Ramos (cell line): ENCODE results near the gene ACTL8.

Source experiments
- in situ Hi-C: fragments of 300-500 bp; cut with MboI; formaldehyde crosslinking; loops from one replicate; pipeline ENCODE4 v1.14.3; 2022; ENCODE audit warnings: low sequenced_read_pairs; ENCODE audit not compliant: unreplicated experiment

ACTL8 gene, protein sequence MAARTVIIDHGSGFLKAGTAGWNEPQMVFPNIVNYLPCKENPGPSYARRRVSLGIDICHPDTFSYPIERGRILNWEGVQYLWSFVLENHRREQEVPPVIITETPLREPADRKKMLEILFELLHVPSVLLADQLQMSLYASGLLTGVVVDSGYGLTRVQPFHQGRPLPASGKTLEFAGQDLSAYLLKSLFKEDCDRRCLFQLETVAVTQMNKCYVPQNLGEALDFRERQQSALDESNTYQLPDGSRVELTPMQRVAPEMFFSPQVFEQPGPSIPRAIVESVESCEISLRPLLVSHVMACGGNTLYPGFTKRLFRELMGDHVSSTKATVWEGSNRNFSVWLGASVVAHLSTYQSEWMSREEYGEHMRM

DNA sequence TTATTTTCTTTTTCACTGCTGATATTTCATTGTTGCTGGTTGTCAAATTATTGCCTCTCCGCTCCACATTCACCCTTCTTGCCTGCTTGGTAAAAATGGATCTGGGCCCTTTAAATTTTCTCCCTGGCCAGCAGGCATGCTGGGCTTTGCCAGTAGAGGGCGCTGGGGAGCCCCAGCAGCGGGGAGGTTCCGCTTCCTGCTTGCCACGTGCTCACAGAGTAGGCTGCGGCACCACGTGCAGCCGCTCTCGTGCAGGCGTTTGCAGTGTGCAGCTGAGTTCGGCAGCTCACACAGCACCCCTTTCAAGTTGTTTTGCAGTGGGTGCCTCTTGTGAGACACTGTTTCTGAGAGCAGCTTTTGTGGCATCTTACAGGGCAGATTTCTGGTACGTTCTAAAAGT, at the start of gene ACTL8:
ACTL8 (plus strand) TSS at position 214 of the 400 bp plus-strand sequence. CDS start 67,676 bp downstream, outside the sequence.
- in situ Hi-C loops, result no loop called here

DNA sequence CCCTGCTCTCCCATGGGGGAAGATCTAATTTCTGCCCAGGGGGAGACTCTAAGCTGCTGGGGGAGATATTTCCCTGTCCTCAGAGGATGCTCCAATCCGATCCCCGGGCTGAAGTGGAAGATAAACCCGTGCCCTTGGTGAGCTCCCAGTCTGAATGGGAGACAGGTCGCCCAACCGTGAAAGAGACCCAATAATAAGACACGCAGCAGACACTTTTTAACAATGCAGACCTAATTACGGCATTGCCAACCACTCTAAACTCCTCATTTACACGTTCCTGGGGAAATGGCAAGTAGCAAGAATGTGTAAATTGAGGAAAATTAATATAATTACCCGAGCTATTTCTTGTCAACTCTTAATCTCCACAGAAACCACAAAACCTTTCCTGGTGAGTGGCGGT, 48.7 kb upstream of the ACTL8 start:
- in situ Hi-C loops, result no loop called here

DNA sequence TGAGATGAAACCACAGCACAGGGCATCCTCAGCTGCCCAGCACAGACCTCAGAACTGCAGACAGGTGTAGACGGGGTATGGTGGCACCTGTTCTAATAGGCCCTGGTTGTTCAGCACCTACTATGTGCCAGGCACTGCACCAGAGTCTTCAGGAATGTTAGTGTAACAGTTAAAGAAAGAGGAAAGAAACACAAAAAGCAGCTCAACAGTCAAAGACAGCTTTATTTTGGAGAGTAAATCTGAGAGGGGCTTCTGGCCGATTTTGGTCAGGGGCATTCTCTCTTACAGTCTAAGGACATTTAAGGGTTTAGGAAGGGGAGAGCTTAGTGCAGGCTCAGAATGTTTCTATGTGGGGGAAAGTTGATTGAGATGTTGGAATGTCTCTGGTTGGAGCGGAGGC, 45.2 kb upstream of the ACTL8 start:
- in situ Hi-C loops, result no loop called here

DNA sequence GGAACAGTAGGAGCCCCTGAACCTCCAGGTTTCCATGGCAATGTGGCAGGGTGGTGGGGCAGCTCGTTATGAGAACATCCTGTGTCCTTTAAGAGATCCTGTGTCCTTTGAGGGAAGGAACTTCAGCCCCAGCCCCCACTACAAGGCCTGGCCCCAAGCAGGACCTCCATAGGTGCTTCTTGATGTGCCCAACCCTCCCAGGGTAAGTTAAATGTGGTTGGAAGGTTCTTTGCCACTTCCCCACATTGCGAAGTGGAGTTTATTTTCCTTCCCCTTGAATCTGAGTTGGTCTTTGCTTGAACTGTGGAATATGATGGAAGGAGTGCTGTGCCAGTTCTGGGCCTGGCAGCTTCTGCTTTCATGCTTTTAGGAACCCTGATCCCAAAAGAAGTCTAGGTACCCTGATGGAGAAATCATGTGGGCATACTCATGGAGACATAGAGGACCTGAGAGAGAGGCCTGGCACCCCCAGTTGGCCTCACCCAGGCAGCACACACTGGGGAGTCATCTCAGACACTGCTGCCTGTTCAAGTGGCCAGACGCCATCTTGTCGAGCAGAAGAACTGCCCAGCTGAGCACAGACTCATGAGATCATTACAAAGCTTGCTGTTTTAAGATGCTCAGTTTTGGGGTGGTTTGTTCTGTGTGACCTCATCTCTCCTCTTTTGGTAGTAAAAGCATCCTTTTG, 44.1 kb upstream of the ACTL8 start:
- in situ Hi-C loops, result no loop called here

DNA sequence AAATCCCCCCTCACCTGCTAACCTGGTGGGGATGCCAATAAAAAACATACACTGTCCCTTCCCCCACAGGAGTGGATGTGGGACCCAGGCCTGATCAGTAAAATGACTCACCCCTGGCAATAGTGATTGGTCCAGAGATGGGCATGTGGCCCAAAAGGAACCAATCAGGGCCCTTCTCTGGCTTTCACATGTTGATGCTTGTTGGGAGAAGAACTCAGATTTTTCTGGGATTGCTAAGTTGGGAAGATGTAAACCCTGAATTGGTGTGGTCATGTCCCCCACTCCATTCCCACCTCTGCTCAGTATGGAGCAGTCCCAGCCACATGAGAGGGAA, 43.6 kb upstream of the ACTL8 start:
- in situ Hi-C loops, result no loop called here

DNA sequence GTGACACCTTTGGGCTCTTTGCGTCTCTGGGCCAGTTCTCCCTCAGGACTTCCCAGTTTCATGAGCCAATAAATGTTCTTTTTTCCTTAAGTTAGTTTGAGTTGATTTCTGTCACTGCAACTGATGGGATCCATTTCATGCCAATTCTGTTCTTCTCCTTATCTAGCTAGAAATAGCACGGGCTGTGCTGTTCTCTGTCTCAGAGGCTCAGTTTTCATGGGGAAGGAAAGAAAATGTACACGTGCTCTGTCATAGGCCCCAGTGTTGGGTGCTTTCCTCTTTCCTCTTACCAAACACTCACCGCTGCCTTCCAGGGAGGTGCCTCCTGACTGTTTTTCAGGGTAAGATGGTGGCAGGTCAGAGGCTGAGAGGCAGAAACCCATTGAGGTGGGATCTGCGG, 43.2 kb upstream of the ACTL8 start:
- in situ Hi-C loops, result no loop called here

DNA sequence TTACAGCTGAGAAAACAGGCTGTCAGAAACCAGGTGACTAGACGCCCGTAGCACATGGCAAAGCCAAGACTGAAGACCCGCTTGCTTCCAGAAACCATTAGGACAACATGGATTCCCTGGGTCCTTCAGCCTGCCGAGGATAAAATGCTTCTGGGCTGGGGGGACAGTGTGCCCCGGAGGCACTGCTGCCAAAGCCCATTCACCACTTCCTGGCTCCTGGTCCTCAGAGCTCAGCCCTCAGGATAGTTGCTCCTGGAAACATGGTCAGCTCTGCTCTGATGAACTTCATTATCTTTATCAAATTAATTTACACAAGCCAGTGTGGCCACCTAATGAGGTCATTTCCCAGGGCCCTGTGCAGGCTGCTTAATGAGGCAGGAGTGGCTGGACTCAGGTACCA, 41.1 kb upstream of the ACTL8 start:
- in situ Hi-C loops, result no loop called here

DNA sequence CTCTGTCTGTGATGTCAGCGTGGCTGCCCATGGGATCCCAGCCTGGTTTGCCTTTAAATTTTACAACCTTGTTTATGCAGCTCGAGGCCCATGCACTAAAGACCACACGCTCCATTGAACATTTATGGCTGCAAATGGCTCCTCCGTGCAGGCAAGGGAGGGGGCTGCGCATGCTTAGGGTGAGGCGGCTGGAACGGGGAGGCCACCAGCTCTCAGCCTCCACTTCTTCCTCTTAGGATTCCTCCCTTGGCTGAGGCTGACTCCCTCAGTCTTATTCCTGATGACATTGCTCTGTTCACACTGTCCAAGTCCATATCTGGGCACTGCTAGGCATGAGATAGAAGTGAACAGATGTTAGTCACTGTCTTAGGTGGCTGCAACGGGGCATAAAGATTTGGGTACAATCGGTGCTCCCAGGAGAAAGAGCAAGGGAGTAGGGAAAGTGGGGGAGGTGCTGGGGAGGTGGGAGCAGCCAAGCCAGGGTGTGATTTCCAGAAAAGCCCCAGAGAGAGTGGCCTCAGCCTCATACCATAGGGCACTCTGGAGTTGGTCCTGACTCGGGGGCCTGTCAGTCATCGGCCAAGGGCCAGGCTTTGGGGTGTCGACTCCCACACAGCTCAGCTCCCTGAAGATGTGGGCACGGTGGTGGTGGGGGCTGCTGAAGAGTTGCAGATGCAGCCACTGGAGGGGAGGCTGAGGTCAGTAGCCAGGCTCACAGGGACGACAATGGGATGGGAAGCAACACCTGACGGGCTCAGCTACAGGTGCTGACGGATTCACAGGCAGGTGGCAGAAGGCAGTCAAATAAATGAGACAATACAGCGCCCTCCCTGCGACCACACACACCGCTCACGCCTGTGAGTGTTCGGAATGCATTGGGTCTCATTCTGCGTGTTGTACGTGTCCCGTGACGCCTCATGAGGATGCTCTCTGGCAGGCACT, 37.3 kb upstream of the ACTL8 start:
- in situ Hi-C loops, result no loop called here

DNA sequence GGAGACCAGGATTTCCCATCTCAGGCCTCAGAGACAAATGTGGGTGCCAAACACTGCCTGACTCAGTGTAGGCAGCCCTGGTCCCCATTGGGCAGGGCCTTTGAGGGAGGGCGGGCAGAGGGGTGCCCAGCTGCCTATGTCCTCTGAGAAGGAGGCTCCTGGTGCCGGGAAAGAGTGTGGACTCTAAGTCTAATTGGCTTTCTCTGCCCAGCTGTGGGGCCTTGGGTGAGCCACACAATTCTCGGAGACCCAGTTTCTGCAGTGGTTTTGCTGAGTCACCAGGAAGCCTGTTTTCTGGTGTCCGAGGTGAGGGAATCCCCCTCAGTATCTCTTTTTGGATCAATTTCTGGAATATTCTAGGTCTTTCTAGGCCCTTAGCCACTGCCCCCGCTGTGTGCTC, 35.3 kb upstream of the ACTL8 start:
- in situ Hi-C loops, result no loop called here

DNA sequence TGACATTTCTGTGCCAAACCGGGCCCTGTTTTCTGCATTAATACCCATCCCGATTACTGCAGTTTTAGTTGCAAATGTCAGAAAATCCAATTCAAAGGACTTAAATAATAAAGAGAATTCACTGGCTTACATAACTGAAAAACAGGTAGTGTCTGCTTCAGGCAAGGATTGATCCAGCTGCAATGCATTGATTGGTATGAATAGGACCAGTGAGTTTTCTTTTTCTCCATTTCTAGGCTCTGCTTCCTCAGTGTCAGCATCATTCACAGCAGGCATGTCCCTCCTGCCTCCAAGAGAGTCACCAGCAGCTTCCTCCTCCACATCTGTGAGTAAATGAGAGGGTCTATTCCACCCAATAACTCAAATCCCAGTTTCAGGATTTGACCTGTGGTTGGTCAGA, 33.7 kb upstream of the ACTL8 start:
- in situ Hi-C loops, result no loop called here

DNA sequence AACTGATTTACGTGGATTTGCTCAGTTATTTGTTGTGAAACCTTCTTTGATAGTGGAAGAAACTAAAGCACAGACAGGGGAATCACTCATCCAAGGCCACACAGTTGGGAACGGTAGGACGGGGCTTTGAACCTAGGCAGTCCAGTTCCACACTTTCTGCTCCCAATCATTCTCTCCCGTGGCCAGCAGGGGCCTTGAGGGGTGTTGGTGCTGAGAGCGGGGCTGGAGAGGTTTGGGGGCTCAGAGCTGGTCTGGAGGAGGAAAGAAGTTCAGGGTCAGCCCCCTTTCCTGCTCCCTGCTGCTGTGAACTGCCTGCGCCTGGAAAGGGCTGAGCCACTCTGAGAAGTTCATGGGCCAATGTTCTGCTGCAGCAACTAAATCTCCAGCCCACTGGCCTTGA, 31.4 kb upstream of the ACTL8 start:
- in situ Hi-C loops, result no loop called here

DNA sequence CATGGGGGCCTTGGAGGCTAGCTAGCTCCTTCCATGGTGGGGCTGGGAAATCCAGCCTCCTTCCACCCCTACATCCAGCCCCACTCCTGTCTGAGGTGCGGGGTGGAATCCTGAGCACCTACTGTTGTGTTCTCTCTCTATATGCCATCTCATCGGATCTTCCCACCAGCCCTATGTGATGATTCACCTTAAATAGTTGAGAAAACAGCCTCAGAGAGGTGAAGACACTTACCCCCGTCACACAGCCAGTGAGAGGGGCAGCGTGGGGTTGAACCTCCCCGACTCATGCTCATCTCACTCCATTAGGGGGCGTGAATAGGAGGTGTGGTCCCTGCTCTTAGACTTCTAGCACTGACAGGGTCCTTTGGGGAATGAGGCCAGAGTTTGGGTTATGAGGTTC, 31.0 kb upstream of the ACTL8 start:
- in situ Hi-C loops, result no loop called here

DNA sequence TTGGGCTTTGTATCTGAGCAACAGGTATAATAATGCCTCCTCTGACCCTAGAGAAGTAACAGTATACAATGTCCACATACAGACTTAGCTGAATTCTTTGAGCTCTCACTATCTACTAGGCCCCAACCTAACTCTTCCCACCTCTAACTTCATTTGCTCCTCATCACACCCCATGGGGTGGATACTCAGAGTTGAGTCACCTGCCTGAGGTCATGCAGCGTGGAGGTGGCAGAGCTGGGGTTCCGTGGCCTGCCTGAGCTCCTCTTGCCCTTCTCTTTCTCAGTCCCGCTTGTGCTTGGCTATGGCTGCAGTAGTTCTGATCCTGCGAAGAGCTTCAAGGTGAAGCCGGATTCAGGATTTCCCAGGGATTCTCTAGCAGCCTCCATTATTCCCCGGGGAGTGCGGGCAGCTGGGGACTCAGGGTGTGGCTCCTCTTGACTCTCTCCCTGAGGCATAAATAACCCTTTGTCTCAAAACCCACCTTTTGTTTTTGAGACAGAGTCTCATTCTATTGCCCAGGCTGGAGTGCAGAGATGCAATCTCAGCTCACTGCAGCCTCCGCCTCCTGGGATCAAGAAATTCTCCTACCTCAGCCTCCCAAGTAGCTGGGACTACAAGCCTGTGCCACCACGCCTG, 29.9 kb upstream of the ACTL8 start:
- in situ Hi-C loops, result no loop called here

DNA sequence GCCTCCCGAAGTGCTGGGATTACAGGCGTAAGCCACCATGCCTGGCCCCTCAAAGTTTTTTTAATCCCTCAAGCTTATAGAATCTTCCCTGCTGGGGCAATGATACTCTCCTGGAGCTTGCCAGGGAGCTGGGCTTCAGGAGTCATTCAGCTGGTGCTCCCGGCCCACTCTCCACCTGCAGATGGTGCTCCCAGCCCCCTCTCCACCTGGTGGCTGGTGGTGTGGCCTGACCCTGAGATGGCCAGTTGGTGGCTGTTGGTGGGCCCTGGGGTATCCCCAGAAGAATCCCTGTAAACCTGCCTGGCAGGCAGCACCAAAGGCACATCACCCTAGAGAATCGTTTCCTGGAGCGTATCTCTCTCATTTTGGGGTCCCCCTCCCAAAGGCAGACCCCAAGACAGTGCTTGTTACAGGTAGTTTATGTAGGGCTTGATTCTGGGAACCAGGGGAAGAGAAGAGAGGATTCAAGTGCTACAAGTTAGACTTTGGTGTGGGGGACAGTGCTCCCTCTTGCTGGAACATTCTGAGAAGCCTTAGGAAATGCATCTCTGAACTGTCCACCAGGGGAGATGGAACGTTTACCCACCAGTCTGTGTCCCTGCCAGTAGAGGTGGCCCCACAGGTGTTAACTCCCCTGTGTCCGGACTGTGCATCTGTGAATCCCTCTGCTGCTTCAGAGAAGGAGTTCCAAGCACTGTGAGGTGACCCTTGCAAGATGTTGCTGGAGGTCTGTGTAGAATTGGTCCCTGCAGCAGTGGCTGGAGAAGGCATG, 29.1 kb upstream of the ACTL8 start:
- in situ Hi-C loops, result no loop called here

DNA sequence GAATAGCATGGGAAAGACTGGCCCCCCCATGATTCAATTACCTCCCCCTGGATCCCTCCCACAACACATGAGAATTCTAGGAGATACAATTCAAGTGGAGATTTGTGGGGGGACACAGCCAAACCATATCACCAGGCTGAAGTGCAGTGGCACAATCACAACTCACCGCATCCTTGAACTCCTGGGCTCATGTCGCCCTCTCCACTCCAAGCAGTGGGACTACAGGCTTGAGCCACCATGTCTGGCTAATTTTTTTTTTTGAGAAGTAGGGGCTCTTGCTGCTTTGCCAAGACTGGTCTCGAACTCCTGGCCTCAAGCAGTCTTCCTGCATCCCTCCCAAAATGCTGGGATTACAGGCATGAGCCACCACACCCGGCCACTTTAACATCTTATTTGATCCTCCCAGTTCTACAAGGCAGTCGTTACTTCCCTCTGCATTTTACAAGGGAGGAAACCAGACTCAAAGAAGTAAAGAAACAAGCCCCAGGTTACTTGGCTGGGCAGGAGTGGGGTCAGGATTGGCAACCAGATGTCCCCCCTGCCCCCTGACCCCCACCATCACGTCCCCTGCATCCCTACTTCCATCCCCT, 26.9 kb upstream of the ACTL8 start:
- in situ Hi-C loops, result no loop called here

DNA sequence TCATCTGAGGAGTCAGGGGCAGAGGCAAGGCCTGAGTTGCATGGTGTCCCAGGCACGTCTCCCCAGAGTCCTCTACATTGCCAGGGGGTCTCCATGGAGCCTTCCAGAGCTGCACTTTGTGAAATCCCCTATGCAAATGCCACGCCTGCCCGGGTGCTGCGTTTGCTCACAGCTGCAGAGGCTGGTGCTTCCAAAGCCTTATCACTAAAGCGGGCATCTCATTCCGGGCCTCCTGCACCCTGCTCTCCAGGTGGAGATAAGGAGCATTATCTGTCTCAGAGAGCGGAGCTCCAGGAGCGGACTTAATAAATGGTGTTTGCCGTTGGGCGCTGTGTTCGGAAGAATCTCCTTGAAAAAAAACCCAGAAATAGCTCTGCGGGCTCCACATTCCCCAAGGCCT, 25.9 kb upstream of the ACTL8 start:
- in situ Hi-C loops, result no loop called here

DNA sequence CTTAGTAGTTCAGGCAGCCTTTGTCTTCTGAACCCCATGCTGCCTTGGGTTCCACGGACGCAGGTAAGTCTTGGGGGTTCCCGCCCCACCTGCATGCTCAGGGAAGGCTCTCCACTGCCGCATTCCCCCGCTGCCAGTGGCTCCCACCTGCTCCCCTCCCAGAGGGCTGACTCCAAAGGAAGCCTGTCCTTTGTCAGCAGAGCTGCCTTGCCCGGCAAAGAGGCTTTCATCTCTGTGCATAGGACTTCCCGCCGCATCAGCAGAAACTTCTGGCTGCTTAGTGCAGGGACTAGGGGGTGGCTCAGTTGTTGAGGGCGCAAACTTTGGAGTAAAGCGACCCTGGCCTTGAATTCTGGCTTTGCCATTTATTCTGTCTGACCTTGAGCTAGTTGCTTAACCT, 25.2 kb upstream of the ACTL8 start:
- in situ Hi-C loops, result no loop called here

DNA sequence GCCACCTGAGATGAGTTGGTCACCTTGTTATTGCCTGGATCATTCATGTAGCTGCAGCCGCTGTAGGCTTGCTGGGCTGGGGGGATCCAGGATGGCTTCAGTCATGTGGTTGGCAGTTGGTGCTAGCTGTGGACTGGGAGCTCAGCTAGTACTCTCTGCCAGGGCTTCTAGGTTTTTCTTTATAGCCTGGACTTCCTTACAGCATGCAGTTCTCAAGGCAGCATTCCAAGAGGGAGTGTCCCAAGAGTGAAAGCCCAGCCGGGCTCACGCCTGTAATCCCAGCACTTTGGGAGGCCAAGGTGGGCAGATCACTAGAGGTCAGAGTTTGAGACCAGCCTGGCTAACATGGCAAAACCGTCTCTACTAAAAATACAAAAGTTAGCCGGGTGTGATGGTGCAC, 23.7 kb upstream of the ACTL8 start:
- in situ Hi-C loops, result no loop called here

DNA sequence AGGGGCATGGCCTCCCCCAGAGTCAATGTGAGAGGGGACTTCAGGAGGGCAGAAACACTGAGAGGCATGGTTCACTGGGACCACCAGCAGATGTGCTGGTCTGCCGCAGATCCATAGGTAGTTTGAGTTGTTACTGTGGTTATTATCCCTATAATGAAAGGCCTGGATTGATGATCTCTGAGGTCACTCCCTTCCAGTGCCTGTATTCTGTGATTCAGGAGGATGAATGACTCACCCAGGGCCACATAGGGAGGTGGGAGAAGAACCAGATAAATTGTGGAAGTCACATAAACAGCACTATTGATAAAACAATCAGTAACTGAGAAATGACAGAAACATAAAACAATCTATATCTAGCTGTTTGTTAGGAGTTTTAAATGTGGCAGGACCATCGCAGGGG, 22.7 kb upstream of the ACTL8 start:
- in situ Hi-C loops, result no loop called here
